HG03460 (cell line): ENCODE results near the gene ZNF786.
"Not testable (repeated sequence)": the region's sequence is repeated elsewhere in the genome, so short reads cannot be mapped to it uniquely, and the experiment has no call there.

Source experiments
- ATAC-seq: cut with Tn5 transposase; IDR thresholded peaks from one replicate; pipeline ENCODE4 v1.9.1; 2021; ENCODE audit not compliant: unreplicated experiment

The ZNF786 gene

DNA sequence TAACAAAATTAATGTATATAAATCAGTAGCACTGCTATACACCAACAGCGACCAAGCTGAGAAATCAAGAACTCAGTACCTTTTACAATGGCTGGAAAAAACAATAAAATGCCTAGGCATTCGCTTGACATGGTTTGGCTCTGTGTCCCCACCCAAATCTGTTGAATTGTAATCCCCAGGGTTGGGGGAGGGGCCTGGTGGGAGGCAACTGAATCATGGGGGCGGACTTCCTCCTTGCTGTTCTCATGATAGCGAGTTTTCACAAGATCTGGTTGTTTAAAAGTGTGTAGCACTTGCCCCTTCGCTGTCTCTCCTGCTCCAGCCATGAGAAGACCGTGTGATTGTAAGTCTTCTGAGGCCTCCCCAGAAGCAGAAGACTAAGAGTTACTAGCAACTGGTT is 8.6 kb downstream of the ZNF786 start:
- no peak for ATAC-seq

- no peak for ATAC-seq
Observed at GRCh38 chr7:149077594-149077993, 12.9 kb downstream of the ZNF786 start.

- ATAC-seq, result no peak
Observed at GRCh38 chr7:149075286-149075685, 15.2 kb downstream of the ZNF786 start.

DNA sequence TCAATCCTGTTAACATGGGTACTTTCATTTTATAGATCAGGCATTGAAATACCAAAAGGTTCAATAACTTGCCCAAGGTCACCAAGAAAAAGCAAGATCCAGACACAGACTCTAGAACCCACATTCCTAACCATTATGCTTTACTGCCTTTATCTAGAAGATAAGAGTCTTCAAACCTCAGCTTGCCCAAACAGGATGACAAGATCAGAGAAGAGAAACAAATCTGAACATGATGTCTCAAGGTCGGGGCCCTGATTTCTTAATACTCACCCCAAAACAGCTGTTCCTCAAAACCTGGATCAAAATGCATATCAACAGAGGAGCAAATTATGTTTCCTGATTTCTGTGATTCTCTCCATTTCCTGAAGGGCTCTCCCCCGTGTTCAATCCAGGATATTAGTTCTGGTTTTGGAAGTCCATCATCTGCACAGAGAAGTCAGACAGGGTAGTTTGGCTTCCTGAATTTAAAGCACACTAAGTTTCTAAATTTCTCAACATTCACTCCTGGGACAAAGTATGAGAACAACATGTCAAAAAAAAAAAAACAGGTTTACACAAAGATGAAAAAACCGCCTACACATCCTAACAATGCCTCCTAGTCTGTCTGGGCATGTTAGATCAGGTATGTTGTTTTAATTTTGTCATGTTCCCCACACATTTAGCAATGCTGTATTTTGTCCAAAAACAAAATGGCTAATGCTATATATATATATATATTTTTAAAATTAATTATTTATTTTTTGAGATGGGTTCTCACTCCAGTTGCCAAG is 16.2 kb downstream of the ZNF786 start:
- ATAC-seq, result no peak

DNA sequence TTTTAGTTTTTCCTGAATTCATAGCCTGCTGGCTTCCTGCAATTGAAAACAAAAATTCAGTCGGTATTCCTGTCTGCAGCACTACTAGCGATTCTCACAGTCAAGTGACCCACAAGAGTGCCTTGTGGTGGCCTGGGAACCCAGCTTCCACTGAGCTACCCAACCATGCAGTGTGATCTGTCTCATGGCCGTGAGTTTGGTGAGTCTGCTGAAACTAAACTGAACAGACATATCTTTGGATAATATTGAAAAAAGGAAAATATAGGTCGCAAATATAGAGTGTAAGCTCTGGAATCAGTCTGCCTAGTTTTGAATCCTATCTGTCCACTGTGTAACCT is 18.1 kb downstream of the ZNF786 start:
- ATAC-seq, result no peak

DNA sequence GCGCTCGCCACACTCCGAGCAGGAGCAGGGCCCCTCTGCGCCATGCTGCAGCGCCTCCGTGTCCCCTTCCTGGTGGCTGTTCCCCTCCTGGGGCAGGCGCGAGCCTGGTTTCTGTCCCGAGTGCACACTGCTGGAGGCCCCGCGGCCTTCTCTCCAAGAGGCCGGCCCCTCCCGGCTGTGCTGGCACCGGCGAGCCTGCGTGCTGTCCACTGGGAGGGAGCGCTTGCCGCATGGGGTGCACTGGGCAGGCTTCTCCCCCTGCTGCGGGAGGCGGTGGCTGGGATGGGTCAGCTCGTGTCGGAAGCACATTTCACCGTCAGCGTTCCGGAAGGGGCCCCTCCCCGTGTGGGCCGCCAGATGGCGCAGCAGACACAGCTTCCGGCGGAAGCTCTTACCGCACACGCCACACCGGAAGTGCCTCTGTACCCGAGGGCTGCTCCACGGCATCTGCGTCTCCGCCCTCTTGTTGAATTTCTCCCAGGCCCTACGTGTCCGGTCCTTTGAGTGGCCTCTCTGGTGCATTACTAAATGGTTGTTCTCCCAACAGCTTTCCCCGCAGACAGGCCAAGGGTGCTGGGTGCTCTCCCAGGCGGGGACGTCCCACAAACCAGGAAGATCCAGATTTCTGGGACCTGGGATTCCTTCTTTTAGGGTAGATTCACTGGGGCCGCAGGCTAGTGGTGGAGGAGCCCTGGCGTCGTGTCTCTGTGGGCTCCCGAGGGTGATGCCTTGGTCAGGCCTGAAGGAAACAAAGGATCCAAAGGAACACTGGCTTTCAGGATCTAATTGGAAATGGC is 18.7 kb downstream of the ZNF786 start:
- ATAC-seq, result no peak

DNA sequence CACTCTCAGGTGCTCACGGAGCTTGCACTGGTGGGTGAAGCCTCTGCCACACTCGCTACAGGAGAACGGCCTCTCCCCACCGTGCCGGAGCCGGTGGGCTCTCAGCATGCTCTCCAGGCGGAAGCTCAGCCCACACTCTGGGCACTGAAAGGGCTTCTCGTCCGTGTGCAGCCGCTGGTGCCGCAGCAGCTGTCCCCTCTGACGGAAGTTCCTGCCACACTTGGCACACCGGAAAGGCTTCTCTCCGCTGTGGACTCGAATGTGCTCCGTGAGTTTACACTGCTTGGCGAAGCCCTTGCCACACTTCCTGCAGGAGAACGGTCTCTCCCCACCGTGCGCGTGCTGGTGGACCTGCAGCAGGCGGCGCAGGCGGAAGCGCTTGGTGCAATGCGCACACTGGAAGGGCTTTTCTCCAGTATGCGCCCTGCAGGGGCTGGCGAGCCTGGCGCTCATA is 19.3 kb downstream of the ZNF786 start:
- ATAC-seq, result no peak

DNA sequence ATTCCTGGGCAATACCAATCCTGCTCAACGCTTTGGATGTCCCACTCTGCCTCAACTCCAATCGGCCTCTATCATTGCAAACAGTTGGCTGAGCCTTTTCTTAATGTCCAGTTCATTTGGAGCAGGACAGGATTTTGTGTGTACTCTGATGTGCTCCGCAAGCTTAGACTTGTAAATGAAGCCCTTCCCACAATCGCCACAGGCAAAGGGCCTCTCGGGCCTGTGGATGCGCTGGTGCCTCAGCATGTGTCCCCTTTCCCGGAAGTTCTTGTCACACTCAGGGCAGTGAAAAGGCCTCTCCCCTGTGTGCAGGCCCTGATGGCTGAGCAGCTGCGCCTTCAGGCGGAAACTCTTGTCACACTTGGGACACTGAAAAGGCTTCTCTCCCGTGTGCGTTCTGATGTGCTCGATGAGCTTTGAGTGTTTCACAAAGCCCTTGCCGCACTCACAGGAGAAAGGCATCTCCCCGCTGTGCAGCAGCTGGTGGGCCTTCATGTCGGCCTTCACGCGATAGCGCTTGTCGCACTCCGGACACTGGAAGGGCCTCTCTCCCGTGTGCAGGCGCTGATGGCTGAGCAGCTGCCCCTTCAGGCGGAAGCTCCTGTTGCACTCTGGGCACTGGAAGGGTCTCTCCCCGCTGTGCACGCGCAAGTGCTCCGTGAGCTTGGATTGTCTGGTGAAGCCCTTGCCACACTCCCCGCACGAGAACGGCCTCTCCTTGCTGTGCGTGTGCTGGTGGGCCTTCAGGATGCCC is 20.0 kb downstream of the ZNF786 start:
- ATAC-seq, result no peak

DNA sequence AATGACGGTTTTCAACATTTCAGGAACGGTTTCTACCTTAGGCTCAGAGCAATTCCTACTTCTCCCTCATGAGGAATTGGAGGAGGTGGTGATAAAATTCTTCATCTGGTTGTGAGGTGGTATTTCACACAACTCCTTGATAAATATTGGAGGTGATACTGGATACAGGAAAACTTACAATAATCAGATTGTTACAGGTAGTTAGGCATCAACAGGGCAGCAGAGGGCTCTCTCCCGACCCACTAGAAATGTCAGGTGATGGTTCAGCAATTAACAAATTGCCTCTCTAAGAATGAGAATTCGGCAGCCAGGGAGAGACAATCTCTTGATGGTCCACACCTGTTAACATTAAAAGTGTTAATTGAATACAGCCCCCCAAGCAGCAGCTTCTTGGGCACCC is 22.6 kb downstream of the ZNF786 start:
- no peak for ATAC-seq

DNA sequence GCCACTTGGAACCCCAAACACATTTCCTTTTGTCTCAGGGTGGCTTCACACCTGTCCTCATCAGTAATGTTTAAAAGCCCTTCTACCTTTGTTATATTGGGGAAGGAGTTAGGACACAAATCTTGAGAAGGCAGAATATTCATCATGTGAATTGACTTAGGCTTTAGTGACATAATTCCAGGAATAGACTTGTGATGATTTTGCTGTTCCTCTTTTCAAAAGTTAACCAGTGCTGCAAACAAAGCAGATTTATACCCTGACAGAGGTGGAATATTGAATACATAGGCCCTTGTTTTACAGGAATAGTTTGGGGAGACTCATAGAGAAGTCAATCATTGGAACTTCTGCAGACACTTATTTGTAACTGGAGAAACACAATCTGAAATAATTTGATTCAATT is 27.0 kb downstream of the ZNF786 start:
- no peak for ATAC-seq

DNA sequence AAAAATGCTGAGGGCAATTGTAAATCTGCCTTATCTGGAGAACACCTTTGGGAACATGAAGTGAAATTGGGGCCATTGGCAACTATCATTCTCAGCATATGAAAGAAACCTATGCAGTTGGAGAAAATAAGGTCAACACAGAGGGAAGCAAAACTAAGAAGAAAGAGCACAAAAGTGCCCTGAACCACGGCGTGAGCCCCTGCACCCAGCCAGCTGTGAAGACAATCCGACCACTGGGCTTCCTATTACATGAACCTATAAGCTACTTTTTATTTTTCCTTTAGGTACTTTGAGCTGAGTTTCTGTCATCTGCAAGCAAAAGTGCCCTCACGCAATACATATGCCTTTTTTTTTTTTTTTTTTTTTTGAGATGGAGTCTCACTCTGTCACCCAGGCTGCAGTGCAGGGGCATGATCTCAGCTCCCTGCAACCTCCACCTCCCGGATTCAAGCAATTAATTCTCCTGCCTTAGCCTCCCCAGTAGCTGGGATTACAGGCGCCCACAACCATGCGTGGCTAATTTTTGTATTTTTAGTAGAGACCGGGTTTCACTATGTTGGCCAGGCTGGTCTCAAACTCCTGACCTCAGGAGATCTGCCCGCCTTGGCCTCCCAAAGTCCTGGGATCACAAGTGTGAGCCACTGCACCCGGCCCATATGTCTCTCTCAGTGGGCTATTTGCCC is 28.2 kb downstream of the ZNF786 start:
- not testable (repeated sequence) for ATAC-seq

- ATAC-seq, result no peak
Observed at GRCh38 chr7:149060156-149060555, 30.4 kb downstream of the ZNF786 start.

DNA sequence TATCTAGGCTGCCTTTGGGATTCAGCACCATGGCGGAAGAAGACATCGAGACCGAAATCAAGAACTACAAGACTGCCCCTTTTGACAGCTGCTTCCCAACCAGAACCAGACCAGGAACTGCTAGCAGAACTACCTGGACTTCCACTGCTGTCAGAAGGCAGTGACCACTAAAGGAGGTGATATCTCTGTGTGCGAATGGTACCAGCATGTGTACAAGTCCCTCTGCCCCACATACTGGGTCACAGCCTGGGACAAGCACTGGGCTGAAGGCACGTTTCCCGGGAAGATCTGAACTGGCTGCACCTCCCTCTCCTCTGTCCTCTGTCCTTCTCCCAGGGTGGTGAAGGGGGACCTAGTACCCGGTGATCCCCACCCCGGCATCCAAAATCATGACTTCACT is 36.6 kb downstream of the ZNF786 start:
- ATAC-seq, result no peak

GRCh38 chr7:149053384-149053783 is 37.1 kb downstream of the ZNF786 start:
- no peak for ATAC-seq

GRCh38 chr7:149050941-149051340 is 39.6 kb downstream of the ZNF786 start:
- no peak for ATAC-seq

GRCh38 chr7:149048805-149049204 is 41.7 kb downstream of the ZNF786 start:
- no peak for ATAC-seq

GRCh38 chr7:149046416-149046815 is 44.1 kb downstream of the ZNF786 start:
- ATAC-seq, result no peak

DNA sequence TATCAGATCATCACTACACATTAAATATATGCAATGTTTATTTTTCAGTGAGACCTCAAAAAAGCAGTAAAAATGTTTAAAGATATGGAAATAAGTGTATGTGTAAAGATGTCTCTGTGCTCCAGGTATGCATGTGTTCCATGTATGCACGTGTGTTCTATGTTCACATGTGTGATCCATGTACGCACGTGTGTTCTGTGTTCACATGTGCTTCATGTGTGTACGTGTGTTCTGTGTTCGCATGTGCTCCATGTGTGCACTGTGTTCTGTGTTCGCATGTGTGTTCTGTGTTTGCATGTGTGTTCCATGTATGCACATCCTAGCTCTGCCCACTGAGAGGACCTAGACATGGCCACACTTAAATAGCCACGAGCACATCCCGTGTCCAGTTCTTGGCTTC is 46.6 kb downstream of the ZNF786 start:
- no peak for ATAC-seq

DNA sequence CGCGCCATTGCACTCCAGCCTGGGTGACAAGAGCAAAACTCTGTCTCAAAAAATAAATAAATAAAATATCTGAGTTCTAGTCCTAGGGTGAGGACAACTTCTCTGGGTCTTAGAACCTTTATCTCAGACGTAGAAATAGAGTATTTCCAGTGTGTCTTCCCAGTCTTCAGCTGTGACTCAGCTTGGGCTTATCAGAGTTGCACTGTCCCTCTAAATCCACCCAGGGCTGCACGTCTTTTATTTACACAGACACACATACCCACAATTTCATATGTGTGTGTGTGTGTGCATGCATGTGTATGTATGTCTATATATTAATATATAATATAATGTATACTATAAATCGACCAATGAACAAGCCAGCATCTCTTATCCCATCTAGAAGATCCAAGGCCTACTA is 49.2 kb downstream of the ZNF786 start:
- ATAC-seq, result no peak

DNA sequence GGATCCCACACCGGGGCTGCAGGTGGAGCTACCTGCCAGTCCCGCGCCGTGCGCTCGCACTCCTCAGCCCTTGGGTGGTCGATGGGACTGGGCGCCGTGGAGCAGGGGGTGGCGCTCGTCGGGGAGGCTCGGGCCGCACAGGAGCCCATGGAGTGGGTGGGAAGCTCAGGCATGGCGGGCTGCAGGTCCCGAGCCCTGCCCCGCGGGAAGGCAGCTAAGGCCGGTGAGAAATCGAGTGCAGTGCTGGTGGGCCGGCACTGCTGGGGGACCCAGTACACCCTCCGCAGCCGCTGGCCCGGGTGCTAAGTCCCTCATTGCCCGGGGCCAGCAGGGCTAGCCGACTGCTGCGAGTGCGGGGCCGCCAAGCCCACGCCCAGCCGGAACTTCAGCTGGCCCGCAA is 51.9 kb downstream of the ZNF786 start:
- ATAC-seq, result not testable (repeated sequence)

DNA sequence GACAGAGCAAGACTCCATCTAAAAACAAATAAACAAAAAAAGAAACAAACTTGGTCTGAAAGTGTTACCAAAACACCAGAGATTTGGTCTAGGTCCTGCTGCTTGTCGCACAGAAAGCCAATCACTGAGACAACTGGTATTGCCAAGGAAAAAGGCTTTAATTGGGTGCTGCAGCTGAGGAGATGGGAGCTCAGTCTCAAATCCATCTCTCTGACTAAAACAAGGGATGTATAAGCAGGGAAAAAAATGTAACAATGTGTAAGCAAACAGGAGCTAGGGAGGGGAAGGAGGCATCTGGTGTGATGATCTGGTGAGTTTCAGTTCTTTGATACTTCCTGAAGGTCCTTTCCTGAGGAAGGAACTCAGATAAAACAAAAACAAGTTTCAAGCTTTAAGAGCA is 53.8 kb downstream of the ZNF786 start:
- no peak for ATAC-seq
